ENCODE measurements around the gene MAB21L2. TPM values are rescaled to one million over a fixed set of nuclear protein-coding genes. Genes with fewer than 3 reads are reported as not detected.
A peak's percentile ranks its signal among the peaks of the same experiment; 100 is the strongest.

The MAB21L2 gene
- total and polyA plus RNA-seq, 2 experiments from 2014 or later, result 3.0 to 4.9 TPM

DNA sequence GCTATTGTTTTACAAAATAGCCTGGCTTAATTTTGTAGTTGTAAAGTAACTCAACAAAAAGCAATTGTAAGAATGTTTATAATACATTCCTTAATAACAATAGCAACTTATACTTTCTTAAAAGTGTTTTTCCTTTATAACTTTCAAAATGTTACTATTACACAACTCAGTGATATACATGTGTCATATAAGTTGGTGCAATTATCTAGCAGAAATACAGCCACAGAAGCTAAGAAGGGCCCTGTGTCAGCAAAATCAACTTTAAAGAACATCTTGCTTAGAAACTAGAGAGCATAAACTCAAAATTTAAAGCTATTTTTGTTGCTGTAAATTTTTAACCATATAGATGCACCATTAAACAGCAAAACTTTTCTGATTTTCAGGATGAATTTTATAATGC is 41.4 kb upstream of the MAB21L2 start:
- Histone ChIP-seq H3K27me3 (no peaks in the 10 kb centered on the region), H3K4me2 (peak overlapping the region; percentile 11), H3K4me1 (ENCODE audit: insufficient read depth) (no peaks in the 10 kb centered on the region), H3K79me2 (no peaks in the 10 kb centered on the region), H2AFZ (no peak overlapping the region), H4K20me1 (ENCODE audit: insufficient read depth, poor library complexity, severe bottlenecking) (no peaks in the 10 kb centered on the region), H3K36me3 (replicated peaks; ENCODE audit: insufficient read depth, low read depth) (no peaks in the 10 kb centered on the region), H3K9me3 (ENCODE audit: low read depth) (no peaks in the 10 kb centered on the region), H3K27ac (no peak overlapping the region), H3K9me2 (replicated peaks; ENCODE audit: insufficient read depth) (no peaks in the 10 kb centered on the region), H3K4me3 (no peak overlapping the region)
- TF ChIP-seq EZH2phosphoT487 (IDR thresholded peaks at IDR 0.05; ENCODE audit: low read depth, severe bottlenecking, unreplicated experiment) (no peak), EZH2 (IDR thresholded peaks at IDR 0.05; ENCODE audit: borderline replicate concordance) (no peak)
- TF ChIP-seq, protein P1, sequence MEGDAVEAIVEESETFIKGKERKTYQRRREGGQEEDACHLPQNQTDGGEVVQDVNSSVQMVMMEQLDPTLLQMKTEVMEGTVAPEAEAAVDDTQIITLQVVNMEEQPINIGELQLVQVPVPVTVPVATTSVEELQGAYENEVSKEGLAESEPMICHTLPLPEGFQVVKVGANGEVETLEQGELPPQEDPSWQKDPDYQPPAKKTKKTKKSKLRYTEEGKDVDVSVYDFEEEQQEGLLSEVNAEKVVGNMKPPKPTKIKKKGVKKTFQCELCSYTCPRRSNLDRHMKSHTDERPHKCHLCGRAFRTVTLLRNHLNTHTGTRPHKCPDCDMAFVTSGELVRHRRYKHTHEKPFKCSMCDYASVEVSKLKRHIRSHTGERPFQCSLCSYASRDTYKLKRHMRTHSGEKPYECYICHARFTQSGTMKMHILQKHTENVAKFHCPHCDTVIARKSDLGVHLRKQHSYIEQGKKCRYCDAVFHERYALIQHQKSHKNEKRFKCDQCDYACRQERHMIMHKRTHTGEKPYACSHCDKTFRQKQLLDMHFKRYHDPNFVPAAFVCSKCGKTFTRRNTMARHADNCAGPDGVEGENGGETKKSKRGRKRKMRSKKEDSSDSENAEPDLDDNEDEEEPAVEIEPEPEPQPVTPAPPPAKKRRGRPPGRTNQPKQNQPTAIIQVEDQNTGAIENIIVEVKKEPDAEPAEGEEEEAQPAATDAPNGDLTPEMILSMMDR (IDR thresholded peaks at IDR 0.05; ENCODE audit: poor library complexity), result no peak
- DNase-seq (ENCODE audit: low spot score), result no peak

DNA sequence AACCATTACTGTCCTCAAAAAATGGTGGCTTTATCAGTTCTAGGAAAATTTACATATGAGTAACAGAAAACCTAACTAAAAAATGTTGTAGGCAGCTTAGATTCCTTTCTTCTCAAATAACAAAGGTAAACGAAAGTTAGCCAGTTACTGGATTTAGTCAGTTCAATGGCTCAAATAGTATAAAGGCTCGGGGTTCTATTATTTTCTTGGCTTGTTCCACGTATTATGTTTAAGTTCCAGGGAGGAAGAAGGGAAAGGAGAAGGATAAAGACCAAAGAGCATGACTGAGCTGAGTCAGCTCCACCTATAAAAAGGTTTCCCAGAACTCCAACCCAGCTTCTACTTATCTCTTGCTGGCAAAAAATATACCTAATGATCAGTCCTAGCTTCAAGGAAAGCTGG is 41.0 kb upstream of the MAB21L2 start:
- no peak overlapping the region for H3K4me3 ChIP-seq
- no peaks in the 10 kb centered on the region for H3K27me3 ChIP-seq
- H3K9me3 ChIP-seq (ENCODE audit: low read depth), result no peaks in the 10 kb centered on the region
- H3K4me2 ChIP-seq, result peak overlapping the region; percentile 11
- H3K4me1 ChIP-seq (ENCODE audit: insufficient read depth), result no peaks in the 10 kb centered on the region
- H4K20me1 ChIP-seq (ENCODE audit: insufficient read depth, poor library complexity, severe bottlenecking), result no peaks in the 10 kb centered on the region
- no peaks in the 10 kb centered on the region for H3K79me2 ChIP-seq
- no peaks in the 10 kb centered on the region for H3K36me3 ChIP-seq (replicated peaks; ENCODE audit: insufficient read depth, low read depth)
- no peaks in the 10 kb centered on the region for H3K9me2 ChIP-seq (replicated peaks; ENCODE audit: insufficient read depth)
- no peak overlapping the region for H3K27ac ChIP-seq
- DNase-seq (ENCODE audit: low spot score), result peak; percentile 4
- TF ChIP-seq, protein P1 (IDR thresholded peaks at IDR 0.05; ENCODE audit: poor library complexity), result no peak
- no peak for TF ChIP-seq EZH2 (IDR thresholded peaks at IDR 0.05; ENCODE audit: borderline replicate concordance)
- no peak for TF ChIP-seq EZH2phosphoT487 (IDR thresholded peaks at IDR 0.05; ENCODE audit: low read depth, severe bottlenecking, unreplicated experiment)
- 40% methylated on average over 3 of the region's 3 CpGs for WGBS (ENCODE audit: low lambda C conversion rate, missing lambda C conversion rate)
- no peak overlapping the region for H2AFZ ChIP-seq

DNA sequence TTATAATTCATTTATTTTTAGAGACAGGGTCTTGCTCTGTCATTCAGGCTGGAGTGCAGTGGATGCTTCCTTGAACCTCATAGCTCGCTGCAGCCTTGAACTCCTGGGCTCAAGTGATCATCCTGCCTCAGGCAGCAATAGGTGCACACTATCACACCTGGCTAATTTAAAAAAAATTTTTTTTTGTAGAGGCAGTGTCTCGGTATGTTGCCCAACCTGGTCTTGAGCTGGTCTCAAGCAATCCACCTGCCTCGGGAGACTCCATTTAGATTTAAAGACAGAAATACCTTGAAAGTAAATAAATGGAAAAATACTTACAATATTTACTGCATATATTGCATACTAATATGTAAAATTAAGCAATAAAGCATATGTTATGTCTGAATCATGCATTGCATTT is 40.3 kb upstream of the MAB21L2 start:
- Histone ChIP-seq H4K20me1 (ENCODE audit: insufficient read depth, poor library complexity, severe bottlenecking) (no peaks in the 10 kb centered on the region), H3K9me2 (replicated peaks; ENCODE audit: insufficient read depth) (no peaks in the 10 kb centered on the region), H3K27ac (no peak overlapping the region), H3K4me2 (no peak overlapping the region), H3K9me3 (ENCODE audit: low read depth) (no peaks in the 10 kb centered on the region), H3K4me1 (ENCODE audit: insufficient read depth) (no peaks in the 10 kb centered on the region), H3K79me2 (no peaks in the 10 kb centered on the region), H2AFZ (no peak overlapping the region), H3K36me3 (replicated peaks; ENCODE audit: insufficient read depth, low read depth) (no peaks in the 10 kb centered on the region), H3K4me3 (no peak overlapping the region), H3K27me3 (no peaks in the 10 kb centered on the region)
- DNase-seq (ENCODE audit: low spot score), result no peak
- TF ChIP-seq, protein P1 (IDR thresholded peaks at IDR 0.05; ENCODE audit: poor library complexity), result no peak
- TF ChIP-seq EZH2phosphoT487 (IDR thresholded peaks at IDR 0.05; ENCODE audit: low read depth, severe bottlenecking, unreplicated experiment) (no peak), EZH2 (IDR thresholded peaks at IDR 0.05; ENCODE audit: borderline replicate concordance) (no peak)
- WGBS (ENCODE audit: low lambda C conversion rate, missing lambda C conversion rate), result 88% methylated on average over 3 of the region's 3 CpGs

DNA sequence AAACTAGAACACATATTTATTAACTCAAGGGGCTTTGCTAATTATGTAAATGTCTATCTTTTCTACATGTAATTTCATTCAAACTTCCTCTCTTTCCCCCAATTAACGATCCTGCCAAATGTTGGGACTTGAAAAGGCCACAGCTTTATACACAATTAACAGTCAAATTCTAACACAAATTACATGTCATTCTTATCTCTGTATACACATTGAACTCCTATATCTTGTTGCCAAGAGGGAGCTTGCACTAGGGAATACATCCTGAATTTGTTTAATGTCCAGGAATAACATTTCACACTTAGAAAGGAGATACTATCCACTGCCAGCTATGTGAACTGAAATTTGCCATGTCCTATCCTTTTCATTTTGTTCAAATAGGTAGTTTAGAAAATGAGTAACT is 38.9 kb upstream of the MAB21L2 start:
- H3K4me2 ChIP-seq, result no peak overlapping the region
- no peaks in the 10 kb centered on the region for H3K4me1 ChIP-seq (ENCODE audit: insufficient read depth)
- DNase-seq (ENCODE audit: low spot score), result no peak
- no peaks in the 10 kb centered on the region for H3K9me2 ChIP-seq (replicated peaks; ENCODE audit: insufficient read depth)
- TF ChIP-seq, protein P1 (IDR thresholded peaks at IDR 0.05; ENCODE audit: poor library complexity), result no peak
- H3K79me2 ChIP-seq, result no peaks in the 10 kb centered on the region
- H3K27me3 ChIP-seq, result no peaks in the 10 kb centered on the region
- no peaks in the 10 kb centered on the region for H3K9me3 ChIP-seq (ENCODE audit: low read depth)
- H3K27ac ChIP-seq, result no peak overlapping the region
- no peak overlapping the region for H3K4me3 ChIP-seq
- H4K20me1 ChIP-seq (ENCODE audit: insufficient read depth, poor library complexity, severe bottlenecking), result no peaks in the 10 kb centered on the region
- H3K36me3 ChIP-seq (replicated peaks; ENCODE audit: insufficient read depth, low read depth), result no peaks in the 10 kb centered on the region
- no peak overlapping the region for H2AFZ ChIP-seq
- WGBS (ENCODE audit: low lambda C conversion rate, missing lambda C conversion rate), result 80% methylated on average over 1 of the region's 1 CpG
